Esophagus squamous epithelium (tissue), 4 donors: ENCODE results near the gene BBS9.

ENCODE experiments used
- CTCF ChIP-seq, 6 experiments: fragments of 450-650 bp in 4 of 6; fragments of 200-600 bp in 2 of 6; sonication (generic) in 2 of 6; IDR thresholded peaks; one replicate each; pipeline ENCODE4 v1.5.1; 2016 to 2019; ENCODE audit warnings: antibody characterized with exemption in 6 of 6, mild to moderate bottlenecking in 4 of 6, moderate library complexity in 4 of 6
- POLR2A ChIP-seq, 4 donors: fragments of 450-650 bp; IDR thresholded peaks; one replicate each; pipeline ENCODE4 v1.6.1; 2017; ENCODE audit warnings: antibody characterized with exemption in 4 of 4, mild to moderate bottlenecking in 4 of 4, moderate library complexity in 3 of 4

GRCh38 chr7:33079763-33080690, 49.3 kb upstream of the BBS9 start:
- TF ChIP-seq CTCF (IDR thresholded peaks at IDR 0.05) (no peak), POLR2A (IDR thresholded peaks at IDR 0.05) (no peak)
